ENCODE data around the gene NRCAM. TPM values are rescaled to one million over a fixed set of nuclear protein-coding genes. Genes with fewer than 3 reads are reported as not detected.

Gene NRCAM
- total RNA-seq, 2 donors from 2014 or later: 0.92 to 1.1 TPM

DNA sequence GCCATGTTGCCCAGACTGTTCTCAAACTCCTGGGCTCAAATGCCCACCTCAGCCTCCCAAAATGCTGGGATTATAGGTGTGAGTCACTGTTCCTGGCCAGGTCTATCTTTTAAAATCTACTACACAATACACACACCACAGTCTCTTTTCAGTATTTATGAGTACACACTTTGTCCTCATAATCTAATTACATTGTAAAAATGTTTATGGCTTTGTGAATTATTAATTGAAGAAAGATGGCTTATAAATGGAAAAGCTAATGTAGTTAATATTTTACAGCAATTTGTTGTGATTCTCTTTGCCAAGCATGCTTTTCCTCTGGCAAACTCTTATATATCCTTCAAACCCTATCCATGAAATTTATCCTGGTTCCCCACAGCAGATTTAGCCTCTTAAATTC is 348.1 kb downstream of the NRCAM start:
- DNase-seq (no peak), ATAC-seq (no peak)
- intact Hi-C loops (cut with DNase I, micrococcal nuclease): no loop called here

DNA sequence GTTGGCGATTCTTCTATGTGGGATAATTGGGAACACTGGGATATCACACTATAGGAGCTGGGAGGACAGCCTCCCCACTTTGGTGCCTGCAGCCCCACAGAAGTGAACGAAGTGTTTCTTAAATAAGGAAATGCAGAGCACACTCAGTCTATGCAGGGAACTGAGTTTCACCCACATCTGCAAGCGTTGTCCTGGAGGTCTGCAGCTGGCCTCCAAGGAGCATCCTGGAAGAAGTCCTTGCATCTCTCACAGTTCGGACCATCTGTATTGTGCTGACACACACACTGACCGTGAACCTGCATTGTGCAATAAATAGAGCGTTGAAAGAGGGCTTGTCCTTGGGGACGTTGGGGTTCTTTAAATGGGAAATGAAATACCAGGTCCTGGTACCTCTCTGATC is 351.9 kb downstream of the NRCAM start:
- intact Hi-C loops (cut with DNase I, micrococcal nuclease): no loop called here
- DNase-seq (no peak), ATAC-seq (no peak)

DNA sequence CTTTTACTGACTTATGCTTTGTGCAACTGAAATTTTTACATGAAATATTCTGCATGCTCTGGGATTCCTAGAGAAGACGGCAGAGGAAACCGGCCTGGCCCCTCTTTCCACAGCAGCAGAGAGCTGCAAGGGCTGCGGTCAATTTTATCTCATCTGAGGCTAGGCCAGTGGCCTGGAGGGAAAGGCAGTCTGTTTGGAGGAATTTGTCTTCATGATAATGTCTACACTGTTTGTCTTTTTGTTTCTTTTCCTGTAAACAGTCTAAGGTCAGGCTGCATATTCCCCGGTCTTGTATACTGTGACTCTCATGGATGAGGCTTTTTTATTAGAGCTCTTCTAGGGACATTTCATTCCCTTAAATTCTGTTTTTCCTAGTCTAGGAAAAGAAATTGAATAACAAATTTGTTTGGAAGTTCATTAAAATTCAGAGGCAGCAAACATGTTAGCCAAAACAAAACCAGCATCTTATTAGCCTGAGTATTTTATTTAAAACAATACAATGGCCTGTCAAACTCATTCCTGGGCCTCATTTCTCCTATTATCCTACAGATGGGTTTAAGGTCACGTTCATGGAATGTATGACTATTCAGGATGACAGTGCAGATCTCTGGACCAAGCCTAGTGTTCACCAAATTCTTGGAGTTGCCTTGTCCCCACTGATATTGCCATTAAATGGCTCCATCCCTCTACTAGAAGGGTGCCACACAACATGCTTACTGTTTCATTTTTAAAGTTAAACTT is 352.5 kb downstream of the NRCAM start:
- ATAC-seq (no peak), DNase-seq (no peak)
- intact Hi-C loops (cut with DNase I, micrococcal nuclease): no loop called here

DNA sequence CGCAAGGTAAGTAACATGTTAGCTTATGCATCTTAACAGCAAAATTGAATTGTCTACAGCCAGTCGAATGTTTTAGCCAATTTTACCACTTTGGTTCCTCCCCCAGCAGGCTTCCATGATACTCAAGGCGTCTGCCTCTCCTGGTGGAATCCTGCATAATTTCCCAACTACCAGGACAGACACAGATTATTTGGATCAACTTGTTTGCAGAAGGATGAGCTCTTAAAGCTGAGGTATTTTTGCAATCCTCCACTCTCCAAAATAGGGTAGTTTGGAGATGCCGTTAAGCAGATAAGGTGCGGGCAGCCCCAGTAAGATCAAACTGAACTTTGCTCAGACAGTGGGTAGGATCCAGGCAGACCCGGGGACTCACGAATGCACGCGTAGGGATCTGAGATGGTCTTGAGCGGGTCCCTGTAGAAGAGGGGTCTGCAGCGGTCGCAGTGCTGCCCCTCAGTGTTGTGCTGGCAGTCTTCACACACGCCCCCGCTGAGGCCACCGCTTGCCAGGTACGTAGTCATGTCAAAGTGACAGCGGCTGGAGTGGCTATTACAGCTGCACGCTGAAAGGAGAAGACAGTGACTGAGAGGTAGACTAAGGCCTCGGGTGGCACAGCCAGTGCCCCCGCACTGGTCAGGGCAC is 353.4 kb downstream of the NRCAM start:
- no peak for ATAC-seq
- intact Hi-C loops (cut with DNase I, micrococcal nuclease): no loop called here

DNA sequence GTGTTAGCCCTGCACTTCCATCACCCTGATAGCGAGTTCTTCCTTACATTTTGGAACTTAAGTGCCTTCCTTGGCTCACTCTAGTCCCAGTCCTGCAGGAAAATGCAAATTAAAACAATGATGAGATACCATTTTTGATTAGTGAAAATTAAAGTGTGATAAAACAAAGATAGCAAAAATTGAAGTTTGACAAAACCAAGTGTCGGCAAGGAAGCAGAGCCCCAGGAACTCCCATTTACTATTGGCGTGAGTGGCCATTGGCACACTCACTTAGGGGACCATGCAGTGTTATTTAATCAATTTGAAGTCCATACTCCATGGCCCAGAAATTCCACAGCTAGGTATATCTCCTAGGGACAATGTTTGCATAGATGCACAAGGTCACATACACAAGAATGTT is 354.5 kb downstream of the NRCAM start:
- no peak for ATAC-seq
- intact Hi-C loops (cut with DNase I, micrococcal nuclease): no loop called here
- DNase-seq: no peak

More for the DNA sequence above, 353.4 kb downstream of the NRCAM start:
- DNase-seq: no peak

DNA sequence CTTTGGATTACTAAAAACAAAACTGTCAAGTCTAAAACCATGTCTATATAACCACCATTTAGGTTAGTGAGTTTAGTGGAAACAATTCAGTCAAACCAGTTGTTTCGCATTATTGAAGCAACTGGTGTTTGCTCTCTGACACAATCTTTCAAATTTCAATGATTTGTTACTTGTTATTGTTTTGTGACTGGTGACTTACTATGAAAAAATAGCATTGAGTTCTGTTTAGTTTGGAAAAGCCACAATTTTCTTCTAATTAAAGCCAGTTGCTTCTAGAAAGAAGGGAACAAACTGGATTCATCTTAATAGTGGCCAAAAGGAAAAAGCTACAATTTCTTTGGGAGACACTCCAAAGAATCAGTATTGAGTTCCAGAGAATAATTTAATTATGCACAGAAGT is 356.5 kb downstream of the NRCAM start:
- DNase-seq (no peak), ATAC-seq (no peak)
- intact Hi-C loops (cut with DNase I, micrococcal nuclease): no loop called here

DNA sequence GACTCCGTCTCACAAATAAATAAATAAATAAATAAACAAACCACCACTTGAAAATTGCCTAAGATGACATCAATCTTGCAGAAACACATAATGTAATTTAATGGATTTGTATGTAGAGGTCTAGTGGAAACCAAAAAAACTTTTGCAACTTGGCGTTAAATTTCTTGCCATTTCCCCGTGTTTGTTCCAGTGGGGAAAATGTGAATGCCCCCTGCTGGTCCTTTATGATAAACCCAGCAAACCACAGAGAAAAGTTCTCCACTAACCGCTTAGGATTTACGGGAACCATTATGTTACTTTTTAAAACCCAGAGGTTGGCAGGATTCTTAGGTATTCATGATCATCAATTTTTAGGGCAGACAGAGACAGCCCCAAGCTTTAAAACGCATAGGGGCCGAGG is 358.5 kb downstream of the NRCAM start:
- intact Hi-C loops (cut with DNase I, micrococcal nuclease): no loop called here
- ATAC-seq (no peak), DNase-seq (no peak)

Other genes starting within 250 kb of the NRCAM start
- 10 to 100 TPM; 20.0 to 23.2 TPM for gene PNPLA8, start 69.7 kb upstream of the NRCAM start, total RNA-seq
- 10 to 100 TPM; 15.7 to 20.5 TPM for gene THAP5, start 113.3 kb upstream of the NRCAM start, total RNA-seq
- gene DNAJB9, start 113.4 kb upstream of the NRCAM start, total RNA-seq: 10 to 100 TPM in 1 of 2 donors, 1 to 10 TPM in 1; 9.3 to 16.7 TPM